GM21360 (cell line): ENCODE measurements around the gene FOXN3.
"Not testable (repeated sequence)": the region's sequence is repeated elsewhere in the genome, so short reads cannot be mapped to it uniquely, and the experiment has no call there.

Experiments
- ATAC-seq: cut with Tn5 transposase; IDR thresholded peaks from one replicate; pipeline ENCODE4 v1.9.1; 2021; ENCODE audit warnings: mild to moderate bottlenecking, moderate library complexity; ENCODE audit not compliant: unreplicated experiment

The FOXN3 gene

GRCh38 chr14:89309670-89310177 is 107.3 kb downstream of the FOXN3 start:
- ATAC-seq: no peak

- peak; percentile 27 for ATAC-seq
Measured at GRCh38 chr14:89308232-89308959, 108.6 kb downstream of the FOXN3 start.

DNA sequence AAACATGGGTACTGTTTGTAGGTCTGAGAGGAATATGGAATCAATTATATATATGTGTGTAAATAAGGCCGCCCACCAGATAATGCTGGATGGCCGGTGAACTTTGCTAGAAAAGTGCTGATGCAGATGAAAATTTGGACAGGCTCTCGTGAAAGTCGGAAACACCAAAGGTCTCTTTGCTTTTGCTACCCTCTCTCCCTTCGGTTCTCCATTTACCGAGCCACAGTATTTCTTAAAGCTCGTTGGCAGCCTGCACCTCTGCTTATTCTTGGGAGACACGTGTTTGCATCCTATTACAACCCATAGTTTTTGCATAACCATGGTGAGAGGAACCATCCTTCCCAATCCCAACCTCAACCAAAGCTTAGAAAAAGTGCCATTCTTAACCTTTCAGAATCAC is 109.6 kb downstream of the FOXN3 start:
- no peak for ATAC-seq

DNA sequence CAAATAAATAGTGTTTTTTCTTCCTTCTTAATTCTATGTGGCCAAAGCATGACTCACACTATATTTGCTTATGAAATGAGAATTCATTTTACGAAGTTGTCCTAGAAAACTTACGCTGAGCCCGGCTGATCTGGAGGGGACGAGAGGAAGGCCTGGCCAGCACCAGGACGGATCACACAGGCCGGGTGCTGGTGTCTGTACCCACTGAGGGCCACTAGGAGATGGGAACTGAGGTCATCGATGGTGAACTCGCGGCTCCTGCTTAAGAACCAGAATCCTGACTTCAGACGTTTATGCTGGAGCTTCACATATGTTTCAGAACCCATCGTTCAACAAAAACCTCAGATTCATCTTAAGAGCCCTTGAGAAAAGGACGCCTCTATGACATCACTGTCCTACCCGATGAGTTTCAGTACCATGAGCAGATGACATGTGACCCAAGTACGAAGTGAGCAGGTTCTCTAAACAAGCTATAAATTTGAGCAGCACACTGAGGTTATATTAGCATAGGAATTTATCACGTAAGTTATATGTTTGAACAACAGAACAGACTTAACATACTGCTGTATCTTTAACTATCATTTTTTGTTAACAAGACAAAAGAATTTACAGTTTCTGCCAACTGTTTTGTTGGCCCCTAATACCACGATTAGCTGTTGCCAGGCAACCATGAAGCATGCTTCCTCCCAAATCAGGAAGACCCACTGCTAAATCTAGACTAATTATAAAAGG is 111.9 kb downstream of the FOXN3 start:
- ATAC-seq: peak; percentile 47

GRCh38 chr14:89304561-89304960 is 112.5 kb downstream of the FOXN3 start:
- no peak for ATAC-seq

- peak; percentile 51 for ATAC-seq
Measured at GRCh38 chr14:89303456-89304435, 113.3 kb downstream of the FOXN3 start.

- no peak for ATAC-seq
Measured at GRCh38 chr14:89302396-89302950, 114.6 kb downstream of the FOXN3 start.

DNA sequence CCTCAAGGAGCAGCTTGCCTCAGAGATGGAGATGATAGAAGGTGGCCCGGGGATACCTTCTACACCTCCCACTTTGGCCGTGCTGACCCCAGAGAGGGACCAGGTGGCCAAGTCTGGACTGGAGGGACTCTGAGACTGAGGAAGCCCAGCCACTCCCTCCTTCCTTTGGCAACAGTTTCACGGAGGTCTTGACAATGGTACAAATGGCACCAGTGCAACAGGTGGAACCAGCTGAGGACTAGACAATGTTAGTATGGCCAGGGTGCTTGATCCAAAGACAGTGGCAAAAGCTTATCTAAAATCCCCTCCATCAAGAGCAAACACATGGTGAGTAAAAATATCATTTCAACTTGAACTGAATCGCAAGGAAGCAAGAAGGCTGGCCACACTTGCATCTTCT is 117.4 kb downstream of the FOXN3 start:
- no peak for ATAC-seq

- no peak for ATAC-seq
Measured at GRCh38 chr14:89298056-89298834, 118.8 kb downstream of the FOXN3 start.

DNA sequence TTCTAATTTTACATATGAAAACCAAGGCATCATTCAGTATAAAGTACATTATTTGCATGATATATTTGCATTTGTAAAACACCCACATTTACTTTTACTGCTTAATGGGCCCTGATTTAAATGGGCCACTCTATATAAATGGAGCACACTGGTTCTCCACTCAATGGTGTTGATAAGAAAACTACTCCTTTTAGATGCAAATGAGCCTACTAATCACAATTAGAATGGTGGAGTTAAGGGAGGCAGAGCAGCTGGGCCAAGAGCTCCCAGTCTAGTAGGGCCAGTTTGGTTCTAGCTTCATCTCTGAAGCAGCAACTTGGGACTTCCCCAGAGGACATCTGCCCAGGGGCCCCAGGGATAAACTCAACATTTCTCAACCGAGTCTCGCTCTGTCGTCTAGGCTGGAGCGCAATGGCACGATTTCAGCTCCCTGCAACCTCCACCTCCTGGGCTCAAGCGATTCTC is 120.7 kb downstream of the FOXN3 start:
- peak; percentile 77 for ATAC-seq

DNA sequence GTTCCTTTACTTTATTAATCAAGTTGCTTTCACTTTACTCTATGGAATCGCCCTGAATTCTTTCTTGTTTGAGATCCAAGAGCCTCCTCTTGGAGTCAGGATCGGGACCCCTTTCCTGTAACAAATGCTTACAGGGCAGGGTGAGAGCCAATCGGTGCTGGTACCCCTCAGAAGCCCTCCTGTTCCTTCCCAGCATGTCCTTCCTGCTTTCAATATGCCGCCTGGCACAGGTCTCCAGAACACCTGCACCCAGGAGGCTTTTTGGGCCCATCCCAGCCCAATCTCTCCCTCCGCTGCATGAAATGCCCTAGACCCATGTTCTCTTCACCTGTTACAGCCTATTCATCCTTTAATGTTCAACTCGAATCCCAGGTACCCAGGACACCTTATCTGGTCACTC is 122.2 kb downstream of the FOXN3 start:
- no peak for ATAC-seq

GRCh38 chr14:89294469-89294868 is 122.6 kb downstream of the FOXN3 start:
- ATAC-seq: not testable (repeated sequence)

GRCh38 chr14:89294060-89294459 is 123.0 kb downstream of the FOXN3 start:
- ATAC-seq: no peak

DNA sequence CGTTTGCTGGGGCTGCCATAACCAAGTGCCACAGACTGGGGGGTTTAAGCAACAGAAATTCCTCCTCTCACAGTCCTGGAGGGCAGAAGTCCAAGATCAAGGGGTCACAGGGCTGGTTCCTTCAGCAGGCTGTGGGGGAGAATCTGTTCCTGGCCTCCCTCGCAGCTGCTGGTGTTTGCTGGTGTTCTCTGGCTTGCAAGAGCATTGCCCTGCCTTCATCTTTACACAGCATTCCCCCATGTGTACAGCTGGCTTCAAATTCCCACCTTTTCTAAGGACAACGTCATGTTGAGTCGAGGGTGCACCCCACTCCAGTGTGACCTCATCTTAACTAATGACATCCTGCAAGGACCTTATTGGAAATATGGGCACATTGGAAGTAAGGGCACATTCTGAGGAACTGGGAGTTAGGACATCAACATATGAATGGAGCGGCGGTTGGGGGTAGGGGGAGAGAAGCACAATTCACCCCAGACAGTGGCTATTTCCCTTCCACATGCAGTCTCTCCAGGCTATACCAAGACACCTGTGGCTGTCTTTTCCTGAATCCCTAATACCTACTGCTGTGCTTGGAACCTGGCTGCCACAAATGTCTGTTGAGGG is 123.6 kb downstream of the FOXN3 start:
- no peak for ATAC-seq

GRCh38 chr14:89292579-89293313 is 124.3 kb downstream of the FOXN3 start:
- ATAC-seq: no peak

- ATAC-seq: no peak
Measured at GRCh38 chr14:89291351-89291940, 125.6 kb downstream of the FOXN3 start.

GRCh38 chr14:89290813-89291212 is 126.2 kb downstream of the FOXN3 start:
- no peak for ATAC-seq

GRCh38 chr14:89289477-89289876 is 127.6 kb downstream of the FOXN3 start:
- no peak for ATAC-seq
